RKO (cell line): ENCODE measurements around the gene RUNX2.
A peak's percentile ranks its signal among the peaks of the same experiment; 100 is the strongest.
"Not testable (repeated sequence)": the region's sequence is repeated elsewhere in the genome, so short reads cannot be mapped to it uniquely, and the experiment has no call there.

ENCODE experiments used
- DNase-seq: peaks from one replicate; pipeline ENCODE4 v3.0.0-alpha.2; 2016; ENCODE audit warnings: low spot score

The RUNX2 gene

DNA sequence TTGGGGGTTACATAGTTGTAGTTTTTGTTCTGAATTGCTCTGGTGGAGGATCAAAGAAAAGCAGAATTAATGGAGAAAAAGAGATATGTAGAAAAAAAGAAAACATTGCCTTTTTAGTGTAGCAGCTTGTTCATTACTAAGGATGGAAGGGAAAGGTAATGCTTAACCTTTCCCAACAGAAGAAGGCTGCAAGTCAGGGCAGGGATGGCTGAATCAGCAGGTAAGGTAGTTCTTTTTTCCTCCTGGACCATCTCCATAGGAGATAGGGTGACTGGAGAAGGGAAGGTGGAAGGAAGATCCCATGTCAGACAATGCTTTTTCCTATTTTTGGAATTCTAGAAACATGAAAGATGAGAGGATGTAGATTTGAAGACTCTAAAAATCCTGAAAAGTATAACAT is 129.0 kb downstream of the RUNX2 start:
- no peak for DNase-seq

DNA sequence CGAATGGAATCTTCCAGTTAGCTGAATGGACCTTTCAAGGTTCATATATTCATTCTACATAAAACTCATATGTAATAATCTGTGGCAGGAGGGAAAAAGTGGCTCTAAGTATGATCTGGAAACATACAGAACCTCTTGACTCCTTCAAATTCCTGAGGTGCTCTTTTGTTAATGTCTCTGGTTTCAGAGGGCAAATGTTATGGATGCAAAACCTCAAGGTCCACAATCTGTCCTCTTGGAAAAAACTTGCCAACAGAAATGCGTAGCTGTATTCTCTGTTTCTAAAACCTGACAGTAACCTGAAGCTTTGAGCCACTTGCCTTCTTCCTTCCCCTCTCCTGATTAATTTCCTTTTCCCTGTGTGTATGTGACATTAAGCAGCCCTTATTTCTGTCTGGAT is 130.5 kb downstream of the RUNX2 start:
- no peak for DNase-seq

DNA sequence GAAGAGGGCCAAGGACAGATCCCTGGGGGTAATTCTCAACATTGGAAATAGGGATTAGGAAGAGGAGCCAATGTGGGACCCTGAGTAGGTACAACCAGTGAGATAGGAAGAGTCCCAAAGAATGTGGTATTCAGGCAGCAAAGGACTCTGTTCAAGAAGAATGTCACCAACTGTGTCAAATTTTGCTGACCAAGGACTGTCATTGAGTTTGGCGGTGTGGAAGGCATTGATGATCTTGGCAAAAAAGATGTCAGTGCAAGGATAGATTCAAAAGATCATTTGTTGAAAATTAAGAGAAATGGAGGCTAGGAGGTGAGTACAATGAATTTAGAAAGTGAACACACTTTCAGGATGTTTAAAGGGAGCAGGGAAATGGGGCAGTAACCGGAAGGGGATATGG is 132.0 kb downstream of the RUNX2 start:
- no peak for DNase-seq

DNA sequence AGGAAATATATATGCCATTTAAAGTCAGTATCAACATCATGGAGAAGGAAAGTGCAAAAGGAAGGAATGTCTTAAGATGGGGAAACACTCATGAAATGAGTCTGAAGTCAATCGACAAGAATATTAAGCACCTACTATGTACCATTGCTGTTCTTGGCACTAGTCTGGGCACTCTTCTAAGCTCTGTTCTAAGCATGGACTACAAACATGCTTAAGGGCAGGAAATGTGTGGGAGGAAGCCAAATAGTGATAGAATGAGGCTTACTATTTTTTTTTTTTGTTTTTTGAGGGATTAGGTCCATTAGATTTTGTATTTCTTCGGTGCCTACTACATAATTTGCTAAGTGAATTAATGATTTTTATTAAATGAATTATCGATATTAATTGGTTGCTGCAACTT is 133.4 kb downstream of the RUNX2 start:
- no peak for DNase-seq

DNA sequence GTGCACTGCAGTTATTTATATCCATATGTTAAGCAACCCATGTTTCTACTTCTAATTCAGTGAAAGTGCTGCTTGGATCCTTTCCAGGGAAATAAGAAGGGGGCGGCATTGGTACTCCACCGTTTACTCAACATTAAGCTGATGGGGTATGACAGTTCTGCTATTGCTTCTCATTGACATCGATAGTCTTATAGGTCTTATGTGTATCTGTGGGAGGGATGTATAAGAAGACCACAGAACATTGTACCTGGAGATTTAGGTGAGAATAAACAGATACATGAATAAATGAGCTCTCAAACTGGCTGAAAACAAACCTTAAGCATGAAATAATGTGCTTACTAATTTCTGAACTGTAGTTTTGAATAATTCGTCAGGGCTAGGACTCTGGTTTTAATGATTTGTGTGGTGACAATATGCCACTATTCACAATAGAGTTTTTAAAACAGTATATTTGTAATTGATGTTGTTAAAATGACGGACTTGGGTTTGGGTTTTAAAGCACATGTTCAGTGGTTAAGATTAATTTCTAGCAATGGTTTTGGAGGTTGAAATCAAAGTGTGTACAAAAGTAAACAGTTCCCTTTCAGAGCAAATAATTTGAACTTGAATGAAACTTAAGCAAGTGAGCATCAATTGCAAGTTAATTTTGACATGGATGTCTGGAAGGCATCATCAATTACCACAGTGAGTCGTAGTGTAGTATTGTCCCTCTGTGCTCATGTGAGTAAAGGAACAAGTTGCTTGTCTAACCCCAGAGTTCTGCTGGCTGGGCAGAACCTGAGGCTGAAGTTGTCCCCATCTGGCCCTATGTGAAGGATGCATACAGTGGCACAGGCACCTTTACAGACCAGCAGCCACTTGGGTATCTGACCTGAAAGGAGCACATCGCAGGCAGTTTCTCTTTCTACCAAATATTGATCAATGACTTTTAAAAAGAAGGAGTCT is 134.3 kb downstream of the RUNX2 start:
- DNase-seq: no peak

DNA sequence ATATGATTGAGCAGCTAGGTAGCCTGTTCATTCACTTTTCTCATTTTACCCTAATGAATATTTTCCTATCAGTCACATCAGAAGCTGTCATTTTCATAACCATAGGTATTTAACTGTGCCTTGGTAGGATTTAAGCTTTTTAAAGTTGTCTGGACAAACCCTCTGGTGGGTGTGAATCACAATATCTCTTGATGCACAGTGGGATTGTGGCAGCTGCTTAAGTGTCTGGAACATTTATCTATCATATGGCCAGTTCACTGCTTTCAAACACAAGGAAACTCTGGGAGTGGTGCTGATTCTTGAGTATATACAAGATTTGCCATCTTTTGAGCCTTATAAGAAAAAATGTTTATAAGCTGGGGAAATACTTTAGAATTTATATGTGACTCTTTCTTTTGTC is 136.6 kb downstream of the RUNX2 start:
- DNase-seq: no peak

DNA sequence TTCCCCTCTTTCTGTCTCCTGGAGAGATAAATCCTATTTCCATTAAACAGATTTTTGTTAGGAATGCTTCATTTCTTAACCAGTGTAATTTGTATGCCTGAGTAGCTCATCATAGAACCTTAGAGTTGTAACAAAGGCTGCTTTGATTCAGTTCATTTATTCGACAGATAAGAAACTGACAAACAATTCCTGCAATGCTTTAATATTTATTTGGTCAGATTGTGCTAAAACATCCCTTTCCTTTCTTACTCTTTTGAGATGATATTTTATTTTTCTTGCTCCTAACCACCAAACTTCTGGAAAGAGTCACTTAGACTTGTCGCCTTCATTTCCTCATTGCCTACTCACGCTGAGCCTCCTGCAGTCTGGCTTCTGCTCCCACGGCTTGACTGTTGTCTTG is 138.6 kb downstream of the RUNX2 start:
- no peak for DNase-seq

DNA sequence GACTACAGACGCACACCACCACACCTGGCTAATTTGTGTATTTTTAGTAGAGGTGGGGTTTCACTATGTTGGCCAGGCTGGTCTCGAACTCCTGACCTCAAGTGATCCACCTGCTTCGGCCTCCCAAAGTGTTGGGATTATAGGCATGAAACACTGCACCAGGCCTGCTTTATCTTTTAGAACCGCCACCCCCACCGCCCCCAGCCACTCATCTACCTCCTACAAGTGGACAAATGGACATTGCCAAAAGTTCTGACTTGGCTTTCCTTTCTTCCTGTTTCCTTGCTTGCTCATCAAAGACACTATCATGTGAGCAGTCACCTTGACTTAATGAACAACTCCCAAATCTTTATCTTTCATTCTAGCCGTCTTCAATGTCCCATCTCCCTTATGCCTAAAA is 139.3 kb downstream of the RUNX2 start:
- DNase-seq: not testable (repeated sequence)

DNA sequence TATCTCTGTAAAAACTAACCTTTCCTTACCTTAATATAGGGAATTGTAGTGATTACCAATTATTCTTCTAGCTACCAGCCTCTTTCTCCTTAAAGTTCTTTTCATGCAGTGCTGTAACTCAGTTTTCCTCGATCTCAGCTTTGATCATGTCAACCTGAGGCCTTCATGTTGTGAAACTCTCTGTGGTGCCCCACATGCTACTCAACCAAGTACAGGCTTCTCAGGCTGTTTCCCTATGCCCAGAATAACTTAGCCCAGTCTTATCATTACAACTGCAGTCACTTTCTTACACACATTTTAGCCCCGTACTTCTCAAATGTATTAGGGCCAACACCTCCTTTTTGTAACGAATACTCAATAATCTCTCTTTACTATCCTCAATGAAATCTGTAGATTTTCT is 139.7 kb downstream of the RUNX2 start:
- DNase-seq: no peak

DNA sequence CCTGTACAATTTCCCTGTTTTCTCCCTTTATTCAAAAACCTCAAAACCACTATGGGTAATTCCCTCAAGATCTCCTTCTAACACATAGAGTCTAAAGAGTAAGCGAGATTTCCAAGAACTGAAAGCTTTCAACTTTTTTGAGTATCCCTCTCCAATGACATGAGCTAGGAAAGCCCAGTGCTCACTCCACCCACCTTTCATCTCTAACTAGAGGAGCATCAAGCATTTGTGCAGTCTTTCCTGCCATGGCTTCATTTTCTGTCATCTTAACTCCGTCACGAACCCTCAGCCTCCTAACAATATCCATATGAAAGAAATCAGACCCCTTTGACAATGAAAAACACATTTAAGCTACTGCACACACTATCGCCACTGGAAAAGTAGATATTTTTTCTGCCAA is 141.5 kb downstream of the RUNX2 start:
- DNase-seq: no peak

DNA sequence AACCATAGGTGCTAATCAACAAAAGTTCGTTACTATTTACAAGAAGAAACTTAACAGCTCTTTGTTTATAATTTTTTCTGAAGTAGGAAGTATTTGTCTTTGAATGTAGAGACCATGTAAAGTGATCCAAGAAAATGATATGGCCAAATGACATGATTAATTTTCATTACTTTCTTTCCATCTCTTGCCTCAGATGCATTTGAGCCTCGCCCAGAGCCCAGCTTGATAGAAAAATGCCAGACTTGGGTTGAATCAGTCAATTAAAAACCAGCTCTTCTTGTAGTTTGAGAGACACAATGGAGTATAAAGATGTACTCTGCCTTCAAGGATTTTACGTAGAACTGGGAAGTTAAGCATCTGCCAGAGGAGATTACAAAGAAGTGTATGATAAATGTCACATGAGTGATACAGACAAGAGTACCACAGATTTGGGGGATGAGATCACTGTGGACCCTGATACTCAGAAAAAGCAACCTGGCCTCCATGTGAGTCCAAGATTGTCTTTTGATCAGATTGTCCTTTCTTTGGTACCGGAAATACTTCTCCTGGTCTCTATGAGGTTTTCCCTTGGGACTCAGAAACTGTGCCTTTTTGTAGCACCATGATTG is 142.1 kb downstream of the RUNX2 start:
- DNase-seq: no peak

DNA sequence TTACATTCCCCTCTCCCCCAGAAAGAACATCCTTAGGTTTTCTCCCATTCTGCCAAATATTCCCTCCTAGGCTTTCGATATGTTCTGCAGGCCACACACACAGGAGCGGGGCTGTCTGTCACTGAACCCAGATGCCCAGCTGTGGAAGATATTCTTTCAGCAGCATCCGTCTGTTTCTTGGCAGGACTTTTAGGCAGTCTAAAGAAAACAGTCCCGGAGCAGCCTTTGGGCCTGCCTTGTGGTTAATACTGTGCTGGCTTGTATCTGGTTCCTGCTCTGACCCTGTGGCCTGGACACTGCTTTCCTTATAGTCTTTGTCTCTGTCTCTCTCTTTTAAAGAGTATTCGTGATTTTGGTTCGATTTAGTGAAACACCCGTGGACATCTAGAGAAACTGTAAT is 144.3 kb downstream of the RUNX2 start:
- no peak for DNase-seq

DNA sequence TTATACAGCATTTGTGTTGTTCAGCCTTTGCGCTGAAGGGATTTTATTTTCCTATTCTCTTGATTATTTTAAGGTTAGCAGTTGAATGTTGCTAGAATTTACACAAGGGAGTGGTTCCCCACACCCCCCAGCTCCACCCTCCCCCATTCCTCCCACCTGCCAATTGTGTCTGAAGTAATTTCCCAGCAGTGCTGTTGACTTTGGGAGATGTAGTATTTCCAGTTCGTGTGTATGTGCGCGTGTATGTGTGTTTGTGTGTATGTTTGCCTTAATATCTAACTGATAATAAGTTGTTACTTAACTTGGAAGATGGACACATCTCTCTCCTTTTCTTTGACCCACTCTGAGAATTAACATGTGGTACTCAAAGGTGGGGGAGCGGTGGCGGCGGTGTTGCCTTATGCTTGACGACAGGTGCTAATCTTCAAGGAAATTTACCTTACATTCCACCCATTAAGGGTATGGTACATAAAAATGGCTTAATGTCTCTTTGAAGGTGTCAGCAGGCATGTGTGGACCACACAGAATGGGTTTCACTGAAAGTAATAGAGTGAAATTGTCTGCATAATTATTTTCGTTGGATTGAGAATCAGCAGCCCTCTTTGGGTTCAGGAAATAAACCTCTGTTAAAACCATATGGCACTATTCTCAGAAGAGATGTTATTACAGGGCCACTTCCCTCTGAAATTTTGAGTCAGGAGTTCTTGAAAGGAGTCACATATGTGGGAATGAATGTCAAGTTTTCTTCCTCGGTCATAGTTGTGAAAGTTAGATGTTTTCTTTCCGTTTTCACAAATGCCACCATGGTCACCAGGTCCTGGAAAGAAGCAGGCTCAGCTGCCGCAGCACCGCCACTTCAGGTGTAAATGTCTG is 145.2 kb downstream of the RUNX2 start:
- no peak for DNase-seq

DNA sequence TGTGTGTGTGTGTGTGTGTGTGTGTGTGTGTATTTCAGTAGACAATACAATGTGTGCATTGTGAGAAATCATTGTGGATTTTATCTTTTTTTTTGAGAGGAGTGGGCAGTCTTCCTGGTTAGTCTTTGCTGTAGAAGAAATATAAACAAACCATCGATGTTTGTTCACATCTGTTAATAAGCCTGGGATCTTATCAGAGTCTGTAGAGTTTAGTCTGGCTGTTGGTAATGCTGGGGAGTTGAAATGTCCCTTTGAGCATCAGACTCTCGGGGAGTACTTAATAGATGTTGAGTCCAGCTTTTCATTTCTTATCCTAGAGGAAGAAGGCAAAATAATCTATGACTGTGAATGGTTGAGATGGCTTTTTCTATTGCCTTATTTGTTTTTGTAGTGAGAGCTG is 146.2 kb downstream of the RUNX2 start:
- no peak for DNase-seq

DNA sequence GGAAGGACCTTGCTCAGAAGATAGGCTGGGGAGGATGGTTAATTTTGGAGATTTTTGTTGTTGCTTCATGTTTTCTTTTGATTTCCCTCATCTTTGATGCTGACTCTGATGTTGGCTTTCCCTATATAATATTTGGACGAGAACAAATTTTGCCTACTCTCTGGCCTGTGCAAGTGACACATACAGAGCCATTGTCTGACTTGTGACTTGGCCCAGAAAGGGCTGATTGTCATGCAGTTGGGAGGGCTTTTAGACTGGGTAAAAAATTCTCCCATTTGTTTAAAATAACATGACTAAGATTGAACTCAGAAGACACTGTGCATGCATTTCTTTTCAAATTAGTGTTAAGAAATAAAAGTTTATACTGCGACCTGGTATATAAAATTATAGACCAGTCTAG is 148.2 kb downstream of the RUNX2 start:
- no peak for DNase-seq

DNA sequence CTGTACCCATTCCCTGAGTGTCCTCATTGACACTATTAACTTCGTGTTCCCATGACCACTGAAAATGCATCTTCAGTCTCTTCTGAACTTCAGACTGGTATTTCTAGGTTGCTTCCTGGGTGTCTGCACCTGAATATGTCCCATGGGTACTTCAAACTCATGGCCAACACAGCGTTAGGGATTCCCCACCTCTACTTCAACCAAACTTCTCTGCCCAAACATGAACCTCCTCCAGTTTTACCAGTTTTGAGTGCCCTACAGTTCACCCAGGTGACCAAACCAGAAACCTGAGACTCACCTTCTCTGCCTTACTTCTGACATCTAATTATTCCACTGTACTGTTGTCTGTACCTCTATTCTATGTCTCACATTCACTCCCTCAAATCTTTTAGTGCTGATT is 149.1 kb downstream of the RUNX2 start:
- DNase-seq: no peak

DNA sequence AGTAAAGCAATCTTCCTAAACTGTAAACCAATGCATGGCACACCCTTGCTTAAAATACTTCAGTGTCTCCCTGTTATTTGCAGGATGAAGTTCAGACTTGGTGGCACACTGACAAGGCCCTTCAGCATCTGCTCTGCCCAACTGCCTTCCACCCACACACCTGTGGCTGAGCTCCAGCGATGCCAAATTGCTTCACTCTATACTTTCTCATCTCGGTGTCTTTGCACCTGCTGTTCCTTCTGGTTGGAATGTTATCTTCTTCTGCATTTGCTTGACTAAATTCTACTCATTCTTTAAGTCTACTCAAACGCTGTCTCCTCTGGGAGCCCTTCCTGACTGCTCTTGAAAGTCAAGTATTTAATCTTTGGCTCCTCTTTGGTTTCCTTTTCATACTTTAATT is 149.7 kb downstream of the RUNX2 start:
- DNase-seq: no peak

DNA sequence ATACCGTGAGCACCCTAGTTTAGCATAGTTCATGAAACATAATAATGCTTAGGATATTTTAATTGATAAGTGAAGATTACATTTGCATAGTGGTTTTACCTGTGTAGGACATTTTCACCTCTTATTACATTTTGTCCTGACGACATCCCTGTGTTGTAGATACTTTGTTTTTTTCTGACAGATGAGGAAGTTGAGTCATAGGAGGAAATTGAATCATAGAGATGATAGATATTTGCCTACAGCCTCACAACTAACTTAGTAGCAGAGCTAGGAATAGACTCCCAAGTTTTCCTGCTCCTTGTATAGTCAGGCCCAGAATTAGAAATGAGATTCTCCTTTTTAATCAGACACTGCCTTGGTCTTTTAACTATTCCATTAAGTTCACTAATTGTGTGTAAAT is 150.1 kb downstream of the RUNX2 start:
- DNase-seq: peak; percentile 93

DNA sequence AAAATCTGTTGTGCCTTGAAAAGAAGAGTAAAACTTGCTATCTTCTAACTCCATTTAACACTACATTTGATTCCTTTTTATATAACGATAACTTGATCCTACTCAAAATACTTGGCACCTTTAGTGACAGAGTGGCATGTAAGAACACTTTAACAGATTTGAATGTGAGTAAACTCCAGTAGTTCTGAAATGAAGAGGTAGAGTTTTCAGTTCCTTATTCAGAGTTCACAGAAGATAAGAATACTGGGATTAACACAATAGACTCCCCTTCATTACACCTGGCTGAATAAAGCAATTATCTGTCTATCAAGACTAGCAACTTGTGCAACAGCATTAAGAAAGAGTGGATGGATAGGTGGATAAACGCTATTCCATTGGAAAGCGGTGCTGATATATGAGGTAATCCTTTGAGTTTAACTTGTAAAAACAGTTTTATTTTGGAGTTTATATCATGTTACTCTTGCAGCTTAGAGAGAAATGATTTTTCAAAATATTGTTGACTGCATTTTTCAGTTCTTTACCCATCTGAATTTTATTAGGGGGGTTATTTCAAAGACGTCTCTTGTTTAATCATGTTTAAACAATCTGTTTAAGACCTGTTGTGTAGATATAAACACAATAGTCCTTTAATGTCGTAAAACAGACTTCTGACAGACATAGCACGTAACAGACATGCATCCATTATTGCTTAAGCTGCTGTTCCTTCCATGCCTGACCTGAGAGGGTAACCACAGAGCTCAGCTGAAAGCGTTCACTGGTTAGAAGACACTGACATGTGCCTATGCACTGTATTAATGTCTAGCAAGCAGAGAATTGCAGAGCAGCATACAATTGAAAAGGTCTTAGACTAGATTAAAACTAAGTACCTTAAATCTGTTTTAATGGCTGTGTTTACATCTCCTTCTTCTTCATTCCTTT is 152.0 kb downstream of the RUNX2 start:
- no peak for DNase-seq

DNA sequence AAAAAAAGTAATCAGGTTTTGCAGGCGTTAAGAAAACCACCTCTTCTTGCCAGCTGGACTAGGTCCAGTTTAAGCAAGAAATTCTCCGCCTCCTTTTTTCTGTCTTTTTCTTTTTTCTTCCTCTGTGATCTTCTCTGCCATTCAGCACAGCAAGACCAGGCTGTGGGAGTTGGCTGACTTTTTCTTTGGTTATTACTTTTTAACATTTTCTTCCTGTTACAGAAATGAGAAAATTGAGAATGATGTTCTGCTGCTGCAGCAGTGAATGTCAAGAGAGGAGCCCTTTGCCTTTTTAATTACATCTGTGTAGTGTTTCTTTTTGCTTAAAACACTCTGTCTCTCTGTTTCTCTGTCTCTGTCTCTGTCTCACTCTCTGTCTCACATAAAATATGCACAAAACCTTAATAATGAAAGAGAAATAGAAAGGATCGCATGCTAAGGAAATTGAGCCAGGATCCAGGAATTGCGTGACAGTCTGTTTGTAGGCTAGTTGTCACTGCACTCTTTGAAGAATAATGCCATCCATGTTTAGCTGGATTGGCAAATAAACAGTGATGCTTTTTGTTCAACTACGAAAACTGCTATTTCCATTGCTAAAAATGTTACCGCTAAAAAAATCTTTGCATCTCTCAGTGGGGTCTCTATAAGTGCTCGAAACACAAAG is 152.8 kb downstream of the RUNX2 start:
- DNase-seq: no peak

DNA sequence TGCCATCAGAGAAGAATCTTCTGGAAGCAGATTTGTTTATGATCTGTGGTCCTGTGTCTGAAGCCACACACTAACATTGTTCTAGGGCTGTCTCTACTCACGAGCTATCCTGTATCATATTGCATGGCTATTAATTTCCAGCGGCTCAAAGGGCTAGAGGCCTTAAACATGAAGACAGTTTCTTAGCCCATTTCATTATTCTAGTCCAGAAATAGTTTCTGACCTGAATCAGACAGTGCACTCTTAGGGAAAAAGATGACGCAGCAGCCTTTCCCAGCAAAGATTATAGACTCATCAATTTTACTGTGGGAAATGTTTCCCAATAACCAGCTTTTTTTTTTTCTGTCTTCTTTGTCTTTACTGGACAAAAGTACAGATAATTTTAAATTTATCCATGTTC is 154.9 kb downstream of the RUNX2 start:
- DNase-seq: no peak
